GM15510 (cell line): ENCODE data around the gene OPRM1.

Experiments
- POLR2A ChIP-seq: IDR thresholded peaks from 3 replicates; pipeline ENCODE4 v1.6.1; 2011; ENCODE audit warnings: borderline replicate concordance; ENCODE audit not compliant: insufficient read length; ENCODE audit errors: extremely low read depth

The OPRM1 gene

GRCh38 chr6:154060076-154060475, 21.0 kb downstream of the OPRM1 start:
- no peak for TF ChIP-seq POLR2A

GRCh38 chr6:154070041-154070440, 31.0 kb downstream of the OPRM1 start:
- no peak for TF ChIP-seq POLR2A

GRCh38 chr6:154070657-154071056, 31.6 kb downstream of the OPRM1 start:
- no peak for TF ChIP-seq POLR2A

GRCh38 chr6:154071236-154071635, 32.2 kb downstream of the OPRM1 start:
- no peak for TF ChIP-seq POLR2A

GRCh38 chr6:154071711-154072110, 32.7 kb downstream of the OPRM1 start:
- no peak for TF ChIP-seq POLR2A

- no peak for TF ChIP-seq POLR2A
Observed at GRCh38 chr6:154080461-154081189, 41.6 kb downstream of the OPRM1 start.

- TF ChIP-seq POLR2A = no peak
Observed at GRCh38 chr6:154086510-154086909, 47.5 kb downstream of the OPRM1 start.

- TF ChIP-seq POLR2A = no peak
Observed at GRCh38 chr6:154092326-154092962, 53.4 kb downstream of the OPRM1 start.

- no peak for TF ChIP-seq POLR2A
Observed at GRCh38 chr6:154093231-154094044, 54.4 kb downstream of the OPRM1 start.

- TF ChIP-seq POLR2A = no peak
Observed at GRCh38 chr6:154095571-154095970, 56.5 kb downstream of the OPRM1 start.

GRCh38 chr6:154096316-154096715, 57.3 kb downstream of the OPRM1 start:
- TF ChIP-seq POLR2A = no peak

- no peak for TF ChIP-seq POLR2A
Observed at GRCh38 chr6:154096834-154097233, 57.8 kb downstream of the OPRM1 start.

GRCh38 chr6:154099211-154099610, 60.2 kb downstream of the OPRM1 start:
- TF ChIP-seq POLR2A = no peak

GRCh38 chr6:154106251-154106650, 67.2 kb downstream of the OPRM1 start:
- TF ChIP-seq POLR2A = no peak

- no peak for TF ChIP-seq POLR2A
Observed at GRCh38 chr6:154111025-154111424, 72.0 kb downstream of the OPRM1 start.
